PFSK-1 (cell line): ENCODE data around the gene RGL2.

ENCODE experiments used
- POLR2AphosphoS5 ChIP-seq: IDR thresholded peaks from 2 replicates; pipeline ENCODE4 v1.6.1; 2012; ENCODE audit warnings: low read depth, mild to moderate bottlenecking, control low read depth, low read length, moderate library complexity
- TAF1 ChIP-seq: IDR thresholded peaks from 2 replicates; pipeline ENCODE4 v1.6.1; 2012; ENCODE audit warnings: low read length, control low read depth, borderline replicate concordance; ENCODE audit not compliant: insufficient read depth

DNA sequence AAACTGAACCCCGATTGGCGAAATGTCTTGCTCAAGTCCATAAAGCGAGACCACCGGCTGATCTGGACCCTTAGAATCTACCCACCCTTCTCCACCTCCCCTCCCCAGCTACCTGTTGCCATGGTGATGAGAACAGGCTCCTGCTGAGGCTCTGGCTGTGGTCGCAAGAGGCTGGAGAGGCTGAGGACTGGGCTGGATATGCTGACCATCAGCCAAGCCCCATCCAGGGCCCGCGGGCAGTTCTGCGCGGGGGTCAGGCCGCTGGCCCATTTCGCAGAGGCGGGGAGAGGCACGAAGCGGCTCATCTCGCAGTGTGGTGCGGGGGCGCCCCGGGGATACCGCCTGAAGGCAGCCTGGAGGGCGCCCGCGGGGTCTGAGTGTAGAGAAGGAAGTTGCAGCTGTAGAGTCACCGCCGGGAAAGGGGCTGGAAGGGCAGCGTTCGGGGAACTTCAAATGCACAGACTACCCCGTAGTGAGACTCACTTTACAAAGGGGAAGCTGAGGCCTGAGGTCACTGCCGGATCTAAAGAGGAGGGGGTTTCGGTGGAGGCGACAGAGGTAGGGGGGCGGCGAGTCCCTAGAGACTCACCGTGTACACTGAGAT, 14.5 kb upstream of the RGL2 start:
- no peak for TF ChIP-seq POLR2AphosphoS5
- TF ChIP-seq TAF1, result no peak
